Caco-2 (cell line): ENCODE measurements around the gene NAA60. TPM values are rescaled to one million over a fixed set of nuclear protein-coding genes. Genes with fewer than 3 reads are reported as not detected.

Source experiments
- BruUV-seq: library from RNA; stranded (reverse); fragments of 400-500 nt; replicated peaks from 2 replicates; lab custom pipeline; 2021; lab: Mats Ljungman, UMichigan
- CTCF ChIA-PET: fragments of 300-600 bp; sonication (Branson Sonifier 250); formaldehyde crosslinking; loops from one replicate; lab custom pipeline; 2022; ENCODE audit warnings: antibody characterized with exemption; lab: Charles Lee
- POLR2A ChIA-PET: fragments of 300-600 bp; sonication (Branson Sonifier 250); formaldehyde crosslinking; loops from one replicate; lab custom pipeline; 2022; ENCODE audit warnings: antibody characterized with exemption; lab: Charles Lee
- DNase-seq, 2 experiments: peaks; one replicate each; pipeline versions ENCODE4 v3.0.0 to v3.0.0-alpha.2; 2020 to 2022
- H3K27me3 ChIP-seq: replicated peaks from 2 replicates; pipeline ENCODE4 v1.6.0; 2011; ENCODE audit warnings: low read length; ENCODE audit not compliant: control insufficient read depth, insufficient read depth
- H3K36me3 ChIP-seq: 2 replicates; pipeline ENCODE4 v1.5.1; 2011; ENCODE audit warnings: low read length; ENCODE audit not compliant: control insufficient read depth, insufficient read depth
- H3K4me1 ChIP-seq: fragments of 250-450 bp; sonication (Bioruptor Pico); 2 replicates; pipeline ENCODE4 v1.5.1; 2020; ENCODE audit warnings: mild to moderate bottlenecking
- H3K4me3 ChIP-seq: 2 replicates; pipeline ENCODE4 v1.5.1; 2011; ENCODE audit warnings: low read depth, mild to moderate bottlenecking, control low read depth, low read length
- H3K9me3 ChIP-seq: fragments of 250-450 bp; sonication (Bioruptor Pico); 2 replicates; pipeline ENCODE4 v1.5.1; 2020; ENCODE audit warnings: mild to moderate bottlenecking, moderate library complexity
- H3K27ac Mint-ChIP-seq: one replicate; pipeline ENCODE4 v1.8.0; 2022; ENCODE audit warnings: mixed read lengths; ENCODE audit not compliant: unreplicated experiment
- H3K27me3 Mint-ChIP-seq: one replicate; pipeline ENCODE4 v1.8.0; 2022; ENCODE audit warnings: mixed read lengths; ENCODE audit not compliant: insufficient read depth, unreplicated experiment
- H3K36me3 Mint-ChIP-seq: one replicate; pipeline ENCODE4 v1.8.0; 2022; ENCODE audit warnings: mild to moderate bottlenecking, mixed read lengths; ENCODE audit not compliant: insufficient read depth, unreplicated experiment
- H3K4me1 Mint-ChIP-seq: one replicate; pipeline ENCODE4 v1.8.0; 2022; ENCODE audit warnings: low read depth, mixed read lengths; ENCODE audit not compliant: unreplicated experiment
- H3K4me3 Mint-ChIP-seq: one replicate; pipeline ENCODE4 v1.8.0; 2022; ENCODE audit warnings: mild to moderate bottlenecking, moderate library complexity, mixed read lengths; ENCODE audit not compliant: unreplicated experiment
- H3K9me3 Mint-ChIP-seq: one replicate; pipeline ENCODE4 v1.8.0; 2022; ENCODE audit warnings: mixed read lengths; ENCODE audit not compliant: unreplicated experiment
- CTCF ChIP-seq, 2 experiments: fragments of 200-600 bp in 1 of 2; IDR thresholded peaks; 1 replicate in 1 of 2; 2 replicates in 1 of 2; pipeline versions ENCODE4 v1.5.1 to v1.8.0; 2011 to 2022; ENCODE audit warnings: antibody characterized with exemption in 1 of 2, control low read depth in 1 of 2, inconsistent platforms in 1 of 2, low read depth in 1 of 2, low read length in 1 of 2, mild to moderate bottlenecking in 1 of 2, moderate library complexity in 1 of 2; ENCODE audit not compliant: insufficient read depth in 1 of 2, severe bottlenecking in 1 of 2, unreplicated experiment in 1 of 2
- intact Hi-C: fragments of 100-400 bp; cut with micrococcal nuclease; formaldehyde crosslinking; loops from one replicate; pipeline ENCODE4 v1.10.0; 2022; ENCODE audit not compliant: unreplicated experiment
- total RNA-seq: library from RNA; stranded (reverse); gene quantifications from 2 replicates; pipeline ENCODE4 v1.2.3, GENCODE V29; 2022

Gene NAA60
- total RNA-seq, 1 experiment from 2014 or later: 92.8 TPM

DNA sequence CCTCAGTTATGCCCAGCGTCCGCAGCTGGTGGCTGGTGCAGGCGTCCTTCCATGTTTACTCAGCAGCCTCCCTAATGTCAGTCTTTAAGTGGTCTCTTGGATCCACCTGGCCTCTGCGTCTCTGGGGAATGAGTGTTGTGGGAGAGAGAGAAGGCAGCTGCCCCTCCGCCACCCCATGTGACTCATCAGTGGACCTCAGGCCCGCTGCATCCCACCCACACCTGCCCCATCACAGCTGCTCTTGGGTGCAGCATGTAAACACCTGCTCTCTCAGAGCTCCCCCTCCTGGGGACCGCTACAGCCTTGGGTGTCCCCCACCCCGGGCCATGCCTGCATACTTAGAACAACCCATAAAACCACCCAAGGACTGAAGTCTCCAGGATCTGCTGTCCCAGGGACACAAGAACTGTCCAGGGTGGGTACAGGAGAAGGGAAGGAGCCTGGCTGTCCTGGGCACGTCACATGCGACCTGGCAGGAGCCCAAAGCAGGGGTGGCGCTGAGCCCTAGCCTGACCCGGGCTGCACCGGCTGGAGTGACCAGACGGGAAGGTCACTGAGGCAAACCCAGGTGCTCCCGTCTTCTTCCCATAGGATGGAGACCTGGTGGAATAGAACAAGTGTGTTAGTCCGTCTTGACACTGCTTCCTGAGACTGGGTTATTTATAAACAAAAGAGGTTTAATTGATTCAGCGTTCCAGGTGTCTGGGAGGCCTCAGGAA is 47.6 kb downstream of the NAA60 start:
- peak in 1 of 2 experiments; percentile 40 for DNase-seq
- Histone ChIP-seq H3K36me3 (peaks cover 1% of the 10 kb centered on the region; the same call in 1 of the 2 replicates), H3K9me3 (no peaks in the 10 kb centered on the region), H3K4me1 (no peaks in the 10 kb centered on the region), H3K27me3 (no peaks in the 10 kb centered on the region), H3K4me3 (no peak overlapping the region)
- no TSS peak for BruUV-seq
- TF ChIP-seq CTCF (IDR thresholded peaks at IDR 0.05; ENCODE audit: insufficient read depth in 1 of 2, low read depth in 1 of 2, low read length in 1 of 2, severe bottlenecking in 1 of 2, unreplicated experiment in 1 of 2): peak; percentile 22 to 24
- Mint-ChIP-seq H3K36me3 (peaks cover 33% of the 10 kb centered on the region), H3K9me3 (no peaks in the 10 kb centered on the region), H3K27me3 (no peaks in the 10 kb centered on the region), H3K4me1 (no peaks in the 10 kb centered on the region), H3K4me3 (no peak overlapping the region), H3K27ac (no peak overlapping the region)
- intact Hi-C loops: no loop called here
- POLR2A ChIA-PET: no interaction called here
- CTCF ChIA-PET: interaction anchor here (0.6 to 0.8 kb wide), 2 partner anchors 10 to 43 kb away, joined by 3 to 5 read pairs; partner anchors contain the start of gene CLUAP1

DNA sequence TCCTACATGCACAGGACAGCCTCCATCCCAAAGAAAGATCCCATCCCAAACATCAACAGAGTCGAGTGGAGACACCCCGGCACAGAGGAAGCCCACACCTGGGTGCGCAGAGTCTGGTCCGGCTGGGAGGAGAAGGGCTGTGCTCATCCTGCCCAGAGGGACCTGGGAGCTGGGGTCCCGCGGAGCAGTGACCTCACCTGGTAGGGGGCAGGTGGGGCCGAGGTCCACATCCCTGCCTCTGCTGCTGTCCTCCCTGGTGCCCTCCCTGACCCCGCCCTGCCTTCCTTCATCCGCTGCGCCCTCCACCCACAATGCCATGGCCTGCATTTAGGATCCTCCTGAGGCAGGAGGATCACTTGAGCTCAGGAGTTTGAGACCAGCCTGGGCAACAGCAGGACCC is 48.9 kb downstream of the NAA60 start:
- POLR2A ChIA-PET: no interaction called here
- no TSS peak for BruUV-seq
- TF ChIP-seq CTCF (IDR thresholded peaks at IDR 0.05; ENCODE audit: insufficient read depth in 1 of 2, low read depth in 1 of 2, low read length in 1 of 2, severe bottlenecking in 1 of 2, unreplicated experiment in 1 of 2): no peak

GRCh38 chr16:3494386-3494973 is 51.0 kb downstream of the NAA60 start:
- no peaks in the 10 kb centered on the region for H3K9me3 Mint-ChIP-seq
- H3K9me3 ChIP-seq: no peaks in the 10 kb centered on the region
- DNase-seq: no peak
- CTCF ChIA-PET: no interaction called here
- H3K36me3 ChIP-seq: no peaks in the 10 kb centered on the region
- H3K4me3 Mint-ChIP-seq: no peak overlapping the region
- POLR2A ChIA-PET: no interaction called here
- H3K27me3 ChIP-seq: no peaks in the 10 kb centered on the region
- no peak overlapping the region for H3K4me3 ChIP-seq
- no peaks in the 10 kb centered on the region for H3K4me1 ChIP-seq
- intact Hi-C loops: no loop called here
- BruUV-seq: no TSS peak
- no peaks in the 10 kb centered on the region for H3K4me1 Mint-ChIP-seq
- H3K36me3 Mint-ChIP-seq: peaks cover 19% of the 10 kb centered on the region
- no peaks in the 10 kb centered on the region for H3K27me3 Mint-ChIP-seq
- no peak overlapping the region for H3K27ac Mint-ChIP-seq
- TF ChIP-seq CTCF (IDR thresholded peaks at IDR 0.05; ENCODE audit: insufficient read depth in 1 of 2, low read depth in 1 of 2, low read length in 1 of 2, severe bottlenecking in 1 of 2, unreplicated experiment in 1 of 2): no peak

More for the DNA sequence above, 48.9 kb downstream of the NAA60 start:
- Histone ChIP-seq H3K27me3 (no peaks in the 10 kb centered on the region), H3K36me3 (no peaks in the 10 kb centered on the region), H3K4me1 (no peaks in the 10 kb centered on the region), H3K9me3 (no peaks in the 10 kb centered on the region), H3K4me3 (no peak overlapping the region)
- Mint-ChIP-seq H3K9me3 (no peaks in the 10 kb centered on the region), H3K27me3 (no peaks in the 10 kb centered on the region), H3K4me3 (no peak overlapping the region), H3K4me1 (no peaks in the 10 kb centered on the region), H3K27ac (no peak overlapping the region), H3K36me3 (peaks cover 31% of the 10 kb centered on the region)
- intact Hi-C loops: no loop called here
- CTCF ChIA-PET: interaction anchor here (0.6 kb wide), 1 partner anchor 21 kb away, joined by 5 read pairs; no protein-coding TSS in a partner anchor
- no peak for DNase-seq
